ENCODE measurements around the gene GGCT. TPM values are rescaled to one million over a fixed set of nuclear protein-coding genes. Genes with fewer than 3 reads are reported as not detected.

Gene GGCT
- total and polyA plus RNA-seq, 2 of the 8 experiments (the other 6 are each of a cell fraction or from before 2014, with no cell fraction given), result 50.0 to 129 TPM

GRCh38 chr7:30526163-30526562, 21.5 kb upstream of the GGCT start:
- POLR2A ChIA-PET (ENCODE audit: partially characterized antibody), result interaction anchor here (1.6 kb wide), 1 partner anchor 15 kb away, joined by 3 read pairs; no protein-coding TSS in a partner anchor
- H3K79me1 ChIP-seq (ENCODE audit: low read depth, low read length), result no peaks in the 10 kb centered on the region
- DNase-seq (ENCODE audit: low read depth in 1 of 2, low spot score in 2 of 2), result no peak
- TF ChIP-seq RBBP5 (IDR thresholded peaks at IDR 0.05; ENCODE audit: borderline replicate concordance, low read depth, low read length) (no peak), KDM4A (IDR thresholded peaks at IDR 0.05; ENCODE audit: low read depth, low read length, severe bottlenecking) (no peak), CHD2 (IDR thresholded peaks at IDR 0.05; ENCODE audit: low read length) (no peak), EP300 (IDR thresholded peaks at IDR 0.05; ENCODE audit: borderline replicate concordance in 1 of 2, low read depth in 2 of 2, low read length in 2 of 2) (no peak), USF2 (IDR thresholded peaks at IDR 0.05; ENCODE audit: low read length) (no peak), POU5F1 (IDR thresholded peaks at IDR 0.05; ENCODE audit: low read depth, low read length) (no peak), RNF2 (IDR thresholded peaks at IDR 0.05; ENCODE audit: borderline replicate concordance, low read depth, low read length, missing control alignments, poor library complexity, severe bottlenecking) (no peak), FOSL1 (IDR thresholded peaks at IDR 0.05; ENCODE audit: insufficient read depth, low read depth, low read length) (no peak), SIN3A (conservative IDR thresholded peaks at IDR 0.05 in 1 of 2, IDR thresholded peaks at IDR 0.05 in 1 of 2; ENCODE audit: low read depth in 1 of 2, low read length in 2 of 2) (no peak), SIRT6 (IDR thresholded peaks at IDR 0.05; ENCODE audit: low read length) (no peak), KDM5A (IDR thresholded peaks at IDR 0.05; ENCODE audit: low read length) (no peak), CBX8 (IDR thresholded peaks at IDR 0.05; ENCODE audit: borderline replicate concordance, low read depth, low read length) (no peak), TEAD4 (IDR thresholded peaks at IDR 0.05; ENCODE audit: low read depth, low read length) (no peak)

More at GRCh38 chr7:30526163-30526562, 21.5 kb upstream of the GGCT start:
- Histone ChIP-seq H3K9ac (replicated peaks in 1 of 4; ENCODE audit: extremely low read depth in 1 of 4, low read depth in 3 of 4, low read length in 3 of 4) (no peak overlapping the region), H3K27me3 (replicated peaks in 1 of 4; ENCODE audit: control insufficient read depth in 3 of 4, extremely low read depth in 1 of 4, insufficient read depth in 3 of 4, low read length in 3 of 4) (no peaks in the 10 kb centered on the region), H3K23me2 (ENCODE audit: low read depth, low read length) (no peaks in the 10 kb centered on the region), H3K4me1 (replicated peaks in 1 of 4; ENCODE audit: control insufficient read depth in 3 of 4, insufficient read depth in 4 of 4, low read length in 3 of 4) (no peaks in the 10 kb centered on the region), H4K8ac (ENCODE audit: extremely low read depth, insufficient read depth, low read length) (no peak overlapping the region), H3K4ac (replicated peaks; ENCODE audit: insufficient read length, low read depth, low read length) (no peak overlapping the region), H3K56ac (replicated peaks; ENCODE audit: insufficient read length, low read depth, low read length) (no peak overlapping the region), H2AK5ac (ENCODE audit: low read depth, low read length) (no peak overlapping the region), H3K9me3 (ENCODE audit: insufficient read depth in 2 of 2, low read depth in 1 of 2, low read length in 1 of 2) (no peaks in the 10 kb centered on the region), H3K4me3 (ENCODE audit: extremely low read depth in 1 of 4, insufficient read depth in 2 of 4, low read depth in 3 of 4, low read length in 4 of 4) (no peak overlapping the region), H3K36me3 (ENCODE audit: control insufficient read depth in 2 of 4, insufficient read depth in 4 of 4, low read length in 3 of 4) (no peaks in the 10 kb centered on the region), H3K4me2 (ENCODE audit: insufficient read depth in 1 of 2, low read depth in 2 of 2, low read length in 2 of 2) (no peak overlapping the region), H2BK120ac (replicated peaks; ENCODE audit: low read depth, low read length) (no peak overlapping the region), H3K27ac (ENCODE audit: low read depth, low read length) (no peak overlapping the region), H4K91ac (replicated peaks; ENCODE audit: insufficient read length, low read length) (no peak overlapping the region), H4K5ac (ENCODE audit: insufficient read length, low read depth, low read length) (no peak overlapping the region), H3K23ac (ENCODE audit: insufficient read length) (no peak overlapping the region), H4K20me1 (replicated peaks in 1 of 2; ENCODE audit: control insufficient read depth in 1 of 2, insufficient read depth in 2 of 2, low read length in 2 of 2) (no peaks in the 10 kb centered on the region), H3K79me2 (ENCODE audit: control insufficient read depth in 1 of 2, insufficient read depth in 2 of 2, low read length in 2 of 2) (no peaks in the 10 kb centered on the region), H2BK5ac (ENCODE audit: low read depth, low read length) (no peak overlapping the region), H2BK20ac (ENCODE audit: low read length) (no peak overlapping the region), H3K14ac (ENCODE audit: insufficient read length) (no peak overlapping the region), H3K18ac (ENCODE audit: extremely low read depth, low read length) (no peak overlapping the region), H2BK15ac (ENCODE audit: low read length) (no peak overlapping the region), H2BK12ac (ENCODE audit: low read depth, low read length) (no peak overlapping the region), H2AFZ (ENCODE audit: low read length) (no peak overlapping the region)
- no peak for FAIRE-seq
- 92% methylated on average over 2 of the region's 4 CpGs; no CpG with 5 or more reads in 1 of the 2 experiments for WGBS, 2 experiments (ENCODE audit: extremely low coverage in 1 of 2, insufficient coverage in 1 of 2, insufficient read length in 1 of 2, insufficient replicate concordance in 2 of 2, low coverage in 1 of 2, low lambda C conversion rate in 2 of 2, missing lambda C conversion rate in 1 of 2)
- CTCF ChIA-PET (ENCODE audit: partially characterized antibody), result interaction anchor here (1.3 to 1.7 kb wide), 3 partner anchors 14 to 38 kb away, joined by 3 to 7 read pairs (median 6); no protein-coding TSS in a partner anchor

Data from H1 (cell line).